ENCODE measurements around the gene SCN4A.
"Not testable (repeated sequence)": the region's sequence is repeated elsewhere in the genome, so short reads cannot be mapped to it uniquely, and the experiment has no call there.

Gene SCN4A

GRCh38 chr17:63927464-63928171 is 45.1 kb downstream of the SCN4A start:
- TF ChIP-seq CTCF (IDR thresholded peaks at IDR 0.05; ENCODE audit: control insufficient read depth, extremely low read depth, insufficient read depth): no peak
- DNase-seq (ENCODE audit: low read depth): no peak
- no peak overlapping the region for H3K4me3 ChIP-seq (ENCODE audit: low read depth, low read length)

DNA sequence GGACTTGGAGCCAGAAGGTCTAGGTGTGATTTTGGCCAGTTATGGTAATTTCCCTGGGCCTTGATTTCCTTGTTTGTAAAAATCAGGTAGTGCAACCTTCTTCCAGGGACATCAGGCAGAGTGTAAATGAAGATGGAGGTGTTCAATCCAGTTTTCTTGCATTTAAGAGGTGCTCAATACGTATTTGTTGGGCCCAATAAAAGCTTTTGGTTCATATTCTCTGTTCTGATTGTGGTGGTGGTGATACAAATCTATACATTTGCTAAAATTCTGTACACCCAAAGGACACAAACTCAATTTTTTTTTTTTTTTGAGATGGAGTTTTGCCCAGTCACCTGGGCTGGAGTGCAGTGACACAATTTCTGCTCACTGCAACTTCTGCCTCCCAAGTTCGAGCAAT is 46.6 kb downstream of the SCN4A start:
- no peak for TF ChIP-seq CTCF (IDR thresholded peaks at IDR 0.05; ENCODE audit: control insufficient read depth, extremely low read depth, insufficient read depth)
- no peak for DNase-seq (ENCODE audit: low read depth)
- H3K4me3 ChIP-seq (ENCODE audit: low read depth, low read length): no peak overlapping the region

- TF ChIP-seq CTCF (IDR thresholded peaks at IDR 0.05; ENCODE audit: control insufficient read depth, extremely low read depth, insufficient read depth): no peak
- DNase-seq (ENCODE audit: low read depth): no peak
- H3K4me3 ChIP-seq (ENCODE audit: low read depth, low read length): no peak overlapping the region
These were observed 47.1 kb downstream of the SCN4A start for GRCh38 chr17:63925615-63926014.

DNA sequence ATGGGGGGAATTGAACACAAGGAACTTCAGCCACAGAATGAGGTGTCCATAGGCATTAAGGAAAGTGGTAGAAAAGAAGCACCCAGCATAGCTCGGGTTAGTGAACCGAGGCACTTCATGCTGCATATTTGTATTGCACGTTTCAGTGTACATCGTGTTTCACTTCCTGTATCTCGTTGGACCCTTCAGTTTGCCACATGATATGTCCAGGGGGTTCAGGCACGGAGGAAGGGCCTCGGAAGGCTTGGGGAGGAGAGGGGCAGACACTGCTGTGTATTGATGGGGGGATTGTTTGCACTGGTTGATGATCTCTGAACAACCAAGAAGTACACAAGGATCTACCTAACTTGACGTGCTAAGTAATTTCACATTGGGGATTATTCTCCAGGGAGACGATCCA is 50.3 kb downstream of the SCN4A start:
- H3K4me3 ChIP-seq (ENCODE audit: low read depth, low read length); DNase-seq (ENCODE audit: low read depth): not testable (repeated sequence)

DNA sequence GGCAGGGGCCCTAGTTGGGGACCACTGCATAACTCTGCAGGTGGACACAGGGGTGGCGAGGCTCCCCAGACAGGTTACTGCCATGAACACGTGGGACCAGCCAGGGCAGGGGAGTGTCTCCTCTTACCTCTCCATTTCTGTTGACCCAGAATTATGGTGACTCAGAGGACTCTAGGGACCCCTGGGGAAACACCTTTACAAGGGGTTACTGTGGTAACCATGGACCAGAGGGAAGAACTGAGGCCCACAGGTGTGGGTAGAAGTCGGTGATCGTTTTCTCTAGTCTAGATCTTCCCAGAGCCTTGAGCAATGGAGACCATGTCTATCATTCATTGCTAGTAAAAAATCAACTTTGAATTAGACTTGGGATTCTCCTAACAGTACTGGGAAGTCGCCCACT is 51.9 kb downstream of the SCN4A start:
- H3K4me3 ChIP-seq (ENCODE audit: low read depth, low read length); DNase-seq (ENCODE audit: low read depth): not testable (repeated sequence)

DNA sequence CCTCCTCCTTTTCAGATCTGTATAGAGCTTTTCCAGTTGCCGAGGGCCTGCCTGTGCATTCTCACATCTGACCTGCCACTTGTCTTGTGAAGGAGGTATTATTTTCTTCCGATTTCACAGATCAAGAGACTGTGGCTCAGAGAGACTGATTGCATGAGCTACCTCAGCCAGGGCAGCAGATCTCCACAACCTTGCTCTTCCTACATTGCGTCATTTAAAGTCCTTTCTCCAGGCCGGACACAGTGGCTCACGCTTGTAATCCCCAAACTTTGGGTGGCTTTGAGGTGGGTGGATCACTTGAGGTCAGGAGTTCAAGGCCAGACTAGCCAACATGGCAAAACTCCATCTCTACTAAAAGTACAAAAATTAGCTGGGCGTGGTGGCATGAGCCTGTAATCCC is 52.7 kb downstream of the SCN4A start:
- DNase-seq (ENCODE audit: low read depth); H3K4me3 ChIP-seq (ENCODE audit: low read depth, low read length): not testable (repeated sequence)

DNA sequence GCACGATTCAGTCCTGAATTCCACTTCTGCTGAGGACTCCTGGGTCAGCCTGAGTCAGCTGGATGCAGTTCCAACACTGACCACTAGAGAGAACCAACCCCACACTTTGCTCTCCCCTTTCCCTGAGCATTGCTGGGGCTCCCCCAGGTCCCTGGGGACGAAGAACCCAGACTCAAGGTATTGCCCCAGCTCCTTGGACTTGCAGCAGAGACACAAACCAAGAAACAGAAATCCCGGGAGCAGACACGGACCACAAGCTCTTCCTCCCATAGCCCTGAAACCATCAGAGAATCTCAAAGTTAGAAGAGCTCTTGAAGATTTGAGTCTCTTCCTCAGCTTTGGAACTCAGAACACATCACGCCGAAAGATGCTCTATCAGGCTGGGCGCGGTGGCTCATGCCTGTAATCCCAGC is 53.4 kb downstream of the SCN4A start:
- TF ChIP-seq CTCF (IDR thresholded peaks at IDR 0.05; ENCODE audit: control insufficient read depth, extremely low read depth, insufficient read depth): peak; percentile 76
- no peak for DNase-seq (ENCODE audit: low read depth)

GRCh38 chr17:63918789-63919305 is 53.9 kb downstream of the SCN4A start, which contains the start of gene GH1:
GH1 (minus strand) TSS chr17:63918839; CDS start chr17:63918776, 63 bp downstream.
- DNase-seq (ENCODE audit: low read depth): not testable (repeated sequence)

More for the DNA sequence above, 53.4 kb downstream of the SCN4A start:
- H3K4me3 ChIP-seq (ENCODE audit: low read depth, low read length): no peak overlapping the region

DNA sequence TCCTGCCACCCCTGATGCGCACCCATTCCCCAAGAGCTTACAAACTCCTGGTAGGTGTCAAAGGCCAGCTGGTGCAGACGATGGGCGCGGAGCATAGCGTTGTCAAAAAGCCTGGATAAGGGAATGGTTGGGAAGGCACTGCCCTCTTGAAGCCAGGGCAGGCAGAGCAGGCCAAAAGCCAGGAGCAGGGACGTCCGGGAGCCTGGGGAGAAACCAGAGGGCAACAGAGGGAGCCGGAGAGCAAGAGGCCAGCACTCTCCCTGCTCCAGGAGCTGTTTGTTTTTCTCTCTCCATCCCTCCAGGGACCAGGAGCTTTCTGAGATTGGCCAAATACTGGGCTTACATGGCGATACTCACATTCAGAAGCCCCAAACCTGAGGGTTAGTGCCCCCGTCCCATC is 54.4 kb downstream of the SCN4A start:
- no peak overlapping the region for H3K4me3 ChIP-seq (ENCODE audit: low read depth, low read length)
- 0 out of 2 replicates have a peak, but pooled peaks have one; percentile 12 for TF ChIP-seq CTCF (IDR thresholded peaks at IDR 0.05; ENCODE audit: control insufficient read depth, extremely low read depth, insufficient read depth)
- no peak for DNase-seq (ENCODE audit: low read depth)

More at GRCh38 chr17:63918789-63919305, 53.9 kb downstream of the SCN4A start, which contains the start of gene GH1:
- not testable (repeated sequence) for H3K4me3 ChIP-seq (ENCODE audit: low read depth, low read length)
